Endothelial cell of umbilical vein (primary cell): ENCODE data around the gene DGKG. TPM values are rescaled to one million over a fixed set of nuclear protein-coding genes. Genes with fewer than 3 reads are reported as not detected.

ENCODE experiments used
- BruUV-seq: library from RNA; stranded (reverse); fragments of 400-500 nt; replicated peaks from 2 replicates; lab custom pipeline; 2021; lab: Mats Ljungman, UMichigan
- CTCF ChIA-PET: fragments of 300-600, 350-600 bp; sonication (Branson Sonifier 250); formaldehyde crosslinking; loops from one replicate; lab custom pipeline; 2021; ENCODE audit warnings: antibody characterized with exemption, inconsistent platforms; lab: Charles Lee
- POLR2A ChIA-PET: fragments of 300-600, 350-600 bp; sonication (Branson Sonifier 250); formaldehyde crosslinking; loops from one replicate; lab custom pipeline; 2021; ENCODE audit warnings: antibody characterized with exemption, inconsistent platforms; lab: Charles Lee
- DNase-seq: peaks from one replicate; pipeline ENCODE4 v3.0.0-alpha.2; 2011; ENCODE audit warnings: low read depth, low spot score
- FAIRE-seq: peaks from 2 replicates; lab custom pipeline; 2011; peaks lifted over from hg19 to GRCh38; lab: Jason Lieb, UNC
- H2AFZ ChIP-seq: 2 replicates; pipeline ENCODE4 v1.6.0; 2012; ENCODE audit warnings: low read depth, low read length, control low read depth, inconsistent platforms
- H3K27ac ChIP-seq: 2 replicates; pipeline ENCODE4 v1.5.1; 2011; ENCODE audit warnings: low read depth, mild to moderate bottlenecking, control low read depth, low read length, moderate library complexity; ENCODE audit not compliant: insufficient read depth
- H3K27me3 ChIP-seq, 2 experiments: 2 replicates each; pipeline versions ENCODE4 v1.6.0 to v1.6.1; 2011; ENCODE audit warnings: low read length in 2 of 2, mixed read lengths in 1 of 2; ENCODE audit not compliant: control insufficient read depth in 2 of 2, insufficient read depth in 2 of 2
- H3K36me3 ChIP-seq, 2 experiments: 2 replicates in 1 of 2; 3 replicates in 1 of 2; pipeline ENCODE4 v1.5.1; 2011; ENCODE audit warnings: low read length in 2 of 2, mild to moderate bottlenecking in 1 of 2, moderate library complexity in 1 of 2; ENCODE audit not compliant: control insufficient read depth in 2 of 2, insufficient read depth in 2 of 2; ENCODE audit errors: extremely low read depth in 1 of 2
- H3K4me1 ChIP-seq: 3 replicates; pipeline ENCODE4 v1.5.1; 2011; ENCODE audit warnings: mild to moderate bottlenecking, low read length; ENCODE audit not compliant: control insufficient read depth, insufficient read depth; ENCODE audit errors: extremely low read depth
- H3K4me2 ChIP-seq: 2 replicates; pipeline ENCODE4 v1.6.1; 2011; ENCODE audit warnings: low read length, control low read depth, mixed read lengths; ENCODE audit not compliant: insufficient read depth
- H3K4me3 ChIP-seq, 3 experiments: fragments of 200-600 bp in 1 of 3; sonication (generic), shearing (Covaris generic) in 1 of 3; replicated peaks in 1 of 3; 2 replicates each; pipeline ENCODE4 v1.5.1; 2011 to 2016; ENCODE audit warnings: control low read depth in 3 of 3, low read length in 3 of 3, mild to moderate bottlenecking in 2 of 3, inconsistent platforms in 1 of 3, low read depth in 1 of 3, moderate library complexity in 1 of 3; ENCODE audit not compliant: insufficient read depth in 1 of 3
- H3K79me2 ChIP-seq: 2 replicates; pipeline ENCODE4 v1.6.0; 2012; ENCODE audit warnings: low read length, inconsistent platforms; ENCODE audit not compliant: control insufficient read depth, insufficient read depth
- H3K9ac ChIP-seq: replicated peaks from 2 replicates; pipeline ENCODE3; 2011; ENCODE audit warnings: low read length, control low read depth; ENCODE audit not compliant: insufficient read depth; ENCODE audit errors: extremely low read depth
- H3K9me1 ChIP-seq: replicated peaks from 3 replicates; pipeline ENCODE4 v1.6.0; 2011; ENCODE audit warnings: mild to moderate bottlenecking, low read length; ENCODE audit not compliant: control insufficient read depth, insufficient read depth; ENCODE audit errors: extremely low read depth
- H3K9me3 ChIP-seq: replicated peaks from 2 replicates; pipeline ENCODE4 v1.5.1; 2012; ENCODE audit warnings: low read length, inconsistent platforms; ENCODE audit not compliant: control insufficient read depth, insufficient read depth
- H4K20me1 ChIP-seq: replicated peaks from 2 replicates; pipeline ENCODE3; 2011; ENCODE audit warnings: mild to moderate bottlenecking, low read length; ENCODE audit not compliant: control insufficient read depth, insufficient read depth; ENCODE audit errors: extremely low read depth
- CTCF ChIP-seq, 2 donors: IDR thresholded peaks; 1 replicate in 1 of 2; 2 replicates in 1 of 2; pipeline ENCODE4 v1.5.1; 2011; ENCODE audit warnings: low read length in 2 of 2, mild to moderate bottlenecking in 2 of 2, moderate library complexity in 2 of 2, control low read depth in 1 of 2, inconsistent platforms in 1 of 2, low read depth in 1 of 2; ENCODE audit not compliant: insufficient read depth in 1 of 2; ENCODE audit errors: extremely low read depth in 1 of 2
- EZH2 ChIP-seq: IDR thresholded peaks from 2 replicates; pipeline ENCODE4 v1.6.1; 2012; ENCODE audit warnings: borderline replicate concordance, low read depth, mild to moderate bottlenecking, moderate library complexity, low read length, inconsistent platforms; ENCODE audit not compliant: severe bottlenecking
- FOS ChIP-seq: IDR thresholded peaks from 2 replicates; pipeline ENCODE4 v1.6.1; 2011; ENCODE audit warnings: mild to moderate bottlenecking, low read length, moderate library complexity, borderline replicate concordance; ENCODE audit not compliant: insufficient read depth
- GATA2 ChIP-seq: IDR thresholded peaks from 2 replicates; pipeline ENCODE4 v1.7.0; 2011; ENCODE audit warnings: low read depth, mild to moderate bottlenecking, moderate library complexity, mixed read lengths, low read length; ENCODE audit not compliant: insufficient read length, insufficient read depth
- JUN ChIP-seq: IDR thresholded peaks from 2 replicates; pipeline ENCODE4 v1.6.1; 2011; ENCODE audit warnings: borderline replicate concordance, low read depth; ENCODE audit not compliant: insufficient read length, insufficient read depth
- MAX ChIP-seq: IDR thresholded peaks from 2 replicates; pipeline ENCODE4 v1.6.1; 2011; ENCODE audit not compliant: insufficient read depth, insufficient read length
- MYC ChIP-seq: IDR thresholded peaks from one replicate; pipeline ENCODE4 v1.6.1; 2011; ENCODE audit warnings: mild to moderate bottlenecking, low read depth, low read length
- POLR2A ChIP-seq: IDR thresholded peaks from 2 replicates; pipeline ENCODE4 v1.6.1; 2012; ENCODE audit warnings: low read depth, mild to moderate bottlenecking, control low read depth, low read length
- POLR2AphosphoS5 ChIP-seq: IDR thresholded peaks from 2 replicates; pipeline ENCODE4 v1.6.1; 2012; ENCODE audit warnings: low read depth, mild to moderate bottlenecking, control low read depth, low read length, moderate library complexity; ENCODE audit not compliant: insufficient read depth
- dilution Hi-C: fragments of 300-500 bp; cut with MboI; formaldehyde crosslinking; loops from one replicate; pipeline ENCODE4 v1.15.0; 2019; ENCODE audit warnings: low sequenced_read_pairs; ENCODE audit not compliant: extremely low pct_ligation_motif_present
- intact Hi-C: fragments of 100-400 bp; cut with micrococcal nuclease; formaldehyde crosslinking; loops from one replicate; pipeline ENCODE4 v1.10.0; 2022
- polyA plus RNA-seq, 4 experiments: library from polyadenylated mRNA; depleted of rRNA in 3 of 4; stranded (reverse) in 3 of 4; unstranded in 1 of 4; fragments of >200 nt; gene quantifications; 2 replicates each; pipeline versions ENCODE4 v1.2.1 to v1.2.3, GENCODE V29; 2011 to 2012; ENCODE audit warnings: missing spikeins in 1 of 4
- total RNA-seq: library from RNA; stranded (reverse); gene quantifications from 2 replicates; pipeline ENCODE4 v1.2.3, GENCODE V29; 2021

The DGKG gene
- total and polyA plus RNA-seq, 2 donors (not counting 3 experiments of a cell fraction or from before 2014, with no cell fraction given) = not detected

- Histone ChIP-seq H4K20me1 (no peaks in the 10 kb centered on the region), H3K36me3 (no peaks in the 10 kb centered on the region), H3K4me1 (no peaks in the 10 kb centered on the region), H3K27me3 (no peaks in the 10 kb centered on the region), H3K4me3 (no peak overlapping the region), H2AFZ (no peak overlapping the region), H3K4me2 (no peak overlapping the region), H3K9me1 (no peaks in the 10 kb centered on the region), H3K27ac (no peak overlapping the region), H3K9me3 (no peaks in the 10 kb centered on the region), H3K79me2 (no peaks in the 10 kb centered on the region), H3K9ac (no peak overlapping the region)
- intact Hi-C loops = no loop called here
- dilution Hi-C loops = no loop called here
- POLR2A ChIA-PET = no interaction called here
- TF ChIP-seq MAX (no peak), EZH2 (no peak), POLR2A (no peak), FOS (no peak), CTCF (IDR thresholded peaks at IDR 0.05; ENCODE audit: extremely low read depth in 1 of 2, insufficient read depth in 1 of 2, low read depth in 1 of 2, low read length in 2 of 2) (no peak), GATA2 (no peak), JUN (no peak), POLR2AphosphoS5 (no peak), MYC (no peak)
- CTCF ChIA-PET = no interaction called here
- FAIRE-seq (no peak), DNase-seq (no peak)
- BruUV-seq = no TSS peak
Observed at GRCh38 chr3:186333256-186333655, 28.8 kb downstream of the DGKG start.
